Activated naive CD4-positive, alpha-beta T cell treated with anti-CD3 and anti-CD28 coated beads, Interleukin-2, amount 50 U/mL, for 24 hours (primary cell): ENCODE results near the gene GID4.

Experiments used
- H3K27ac Mint-ChIP-seq: one replicate; pipeline ENCODE4 v1.8.0; 2021; ENCODE audit warnings: mild to moderate bottlenecking, mixed read lengths
- H3K27me3 Mint-ChIP-seq: one replicate; pipeline ENCODE4 v1.8.0; 2021; ENCODE audit warnings: mixed read lengths
- H3K36me3 Mint-ChIP-seq: one replicate; pipeline ENCODE4 v1.8.0; 2021; ENCODE audit warnings: mixed read lengths
- H3K4me1 Mint-ChIP-seq: one replicate; pipeline ENCODE4 v1.8.0; 2021; ENCODE audit warnings: mixed read lengths
- H3K4me3 Mint-ChIP-seq: one replicate; pipeline ENCODE4 v1.8.0; 2021; ENCODE audit warnings: mild to moderate bottlenecking, mixed read lengths
- H3K9me3 Mint-ChIP-seq: one replicate; pipeline ENCODE4 v1.8.0; 2021; ENCODE audit warnings: mixed read lengths

GID4 gene

DNA sequence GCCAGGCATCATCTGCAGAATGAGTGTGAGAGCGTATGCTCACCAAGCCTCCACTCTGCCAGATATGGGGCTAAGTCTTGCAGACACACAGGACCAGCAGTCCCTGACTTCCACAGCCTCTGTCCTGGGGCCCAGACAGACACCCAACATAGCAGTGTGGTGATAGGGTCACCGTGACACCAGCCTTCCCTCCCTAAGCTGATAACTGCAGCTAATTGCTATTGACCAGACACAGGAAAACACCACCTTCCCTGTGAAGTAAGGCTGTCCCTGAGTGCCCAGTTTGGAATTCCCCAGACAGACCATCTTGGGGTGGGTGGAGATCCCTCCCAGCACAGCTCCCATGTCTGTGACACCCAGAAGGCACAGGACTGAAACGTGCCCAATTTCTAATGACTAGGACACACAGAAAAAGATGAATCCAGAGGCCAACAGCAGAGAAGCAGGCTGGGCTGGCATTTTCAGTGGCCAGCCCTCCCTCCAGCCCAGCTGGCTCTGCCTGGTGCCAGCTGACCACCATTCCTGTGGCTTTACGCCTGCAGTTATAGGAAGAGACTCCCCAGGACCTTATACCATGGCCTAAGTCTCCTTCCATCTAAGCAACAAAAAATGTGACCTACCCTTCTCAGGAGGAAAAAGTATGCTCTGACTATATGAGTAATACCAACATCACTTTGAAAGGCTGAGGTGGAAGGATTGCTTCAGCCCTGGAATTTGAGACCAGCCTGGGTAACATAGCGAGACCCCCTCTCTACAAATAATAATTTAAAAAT, 30.5 kb upstream of the GID4 start:
- H3K9me3 Mint-ChIP-seq, result no peaks in the 10 kb centered on the region
- H3K36me3 Mint-ChIP-seq, result peaks cover 5% of the 10 kb centered on the region
- H3K27ac Mint-ChIP-seq, result no peak overlapping the region
- no peaks in the 10 kb centered on the region for H3K27me3 Mint-ChIP-seq
- no peak overlapping the region for H3K4me3 Mint-ChIP-seq
- H3K4me1 Mint-ChIP-seq, result no peaks in the 10 kb centered on the region

DNA sequence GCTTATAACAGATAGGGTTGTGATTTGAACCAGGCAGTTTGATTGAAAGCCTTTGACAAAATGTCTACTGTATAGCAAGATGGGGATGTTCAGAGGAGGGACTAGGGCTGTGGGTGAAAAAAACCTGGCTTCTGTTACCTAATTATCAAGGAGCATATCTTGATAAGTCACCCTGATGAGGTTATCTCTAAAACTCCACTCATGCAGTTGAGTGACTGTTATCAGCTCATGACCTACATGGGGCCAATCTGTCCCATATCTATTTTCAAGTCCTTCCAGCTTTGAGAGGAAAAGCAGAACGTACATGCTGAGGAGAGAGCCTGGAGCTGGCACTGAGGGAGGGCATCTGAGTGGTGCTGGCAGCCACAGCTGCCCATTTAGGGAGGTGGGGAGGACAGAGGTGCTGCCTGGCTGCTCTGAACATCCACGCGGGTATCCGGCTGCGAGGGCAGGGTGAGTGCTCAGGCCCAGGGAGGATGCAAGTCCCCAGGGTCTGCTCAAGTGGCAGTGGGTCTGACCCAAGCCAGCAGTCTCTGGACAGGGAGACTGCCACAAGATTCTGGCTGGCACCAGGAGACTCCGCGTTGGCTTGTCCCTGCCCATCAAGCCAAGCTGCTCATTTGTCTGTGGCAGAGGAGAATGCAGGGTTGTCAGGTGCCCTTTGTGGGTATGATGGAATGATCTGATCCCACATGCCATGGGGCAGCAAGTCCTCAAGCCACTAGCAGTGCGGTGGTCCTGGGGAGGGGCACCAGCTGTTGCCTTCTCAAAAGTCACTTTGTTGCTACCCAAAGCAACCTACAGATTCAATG, 29.4 kb upstream of the GID4 start:
- H3K27me3 Mint-ChIP-seq, result no peaks in the 10 kb centered on the region

GRCh38 chr17:18011286-18011685, 27.9 kb upstream of the GID4 start:
- H3K9me3 Mint-ChIP-seq, result no peaks in the 10 kb centered on the region
- no peak overlapping the region for H3K27ac Mint-ChIP-seq
- no peaks in the 10 kb centered on the region for H3K4me1 Mint-ChIP-seq
- no peaks in the 10 kb centered on the region for H3K27me3 Mint-ChIP-seq
- H3K36me3 Mint-ChIP-seq, result peaks cover 5% of the 10 kb centered on the region
- H3K4me3 Mint-ChIP-seq, result no peak overlapping the region

More for the DNA sequence above, 29.4 kb upstream of the GID4 start:
- Mint-ChIP-seq H3K4me1 (no peaks in the 10 kb centered on the region), H3K36me3 (peaks cover 5% of the 10 kb centered on the region), H3K9me3 (no peaks in the 10 kb centered on the region), H3K27ac (no peak overlapping the region), H3K4me3 (no peak overlapping the region)

DNA sequence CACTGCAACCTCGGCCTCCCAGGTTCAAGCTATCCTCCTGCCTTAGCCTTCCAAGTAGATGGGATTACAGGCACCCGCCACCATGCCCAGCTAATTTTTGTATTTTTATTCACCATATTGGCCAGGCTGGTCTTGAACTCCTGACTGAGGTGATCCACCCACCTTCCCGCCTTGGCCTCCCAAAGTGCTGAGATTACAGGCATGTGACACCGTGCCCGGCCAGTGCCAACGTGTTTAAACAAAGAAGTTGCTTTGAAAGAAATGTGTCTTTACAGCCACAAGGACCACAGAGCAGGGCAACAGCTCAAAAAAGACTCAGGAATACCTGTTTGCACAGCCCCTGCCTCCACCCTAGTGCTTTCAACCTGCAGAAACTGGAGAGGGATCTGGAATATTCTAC, 25.2 kb upstream of the GID4 start:
- Mint-ChIP-seq H3K36me3 (peaks cover 7% of the 10 kb centered on the region), H3K9me3 (no peaks in the 10 kb centered on the region), H3K4me3 (no peak overlapping the region)

DNA sequence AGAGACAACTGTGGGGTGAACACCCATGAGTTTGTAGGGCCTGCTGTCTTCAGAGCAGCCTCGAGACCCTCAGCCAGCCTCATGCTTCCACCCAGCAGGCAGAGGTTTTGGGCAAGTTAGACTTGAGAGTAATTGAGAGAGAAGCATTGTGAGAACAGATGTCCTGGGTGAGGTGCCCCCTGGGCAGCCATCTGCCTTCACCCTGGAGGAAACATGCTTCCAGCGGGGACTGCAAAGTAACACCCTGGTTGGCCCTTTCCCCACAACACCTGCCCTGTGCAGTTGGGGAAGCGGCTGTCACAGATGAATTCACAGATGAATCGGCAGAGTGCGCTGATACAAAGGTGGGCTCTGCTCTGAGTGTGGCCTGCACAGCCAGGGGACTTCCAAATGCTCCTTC, 23.6 kb upstream of the GID4 start:
- no peak overlapping the region for H3K4me3 Mint-ChIP-seq
- no peaks in the 10 kb centered on the region for H3K9me3 Mint-ChIP-seq
- H3K36me3 Mint-ChIP-seq, result peaks cover 11% of the 10 kb centered on the region
- no peaks in the 10 kb centered on the region for H3K27me3 Mint-ChIP-seq
- no peak overlapping the region for H3K27ac Mint-ChIP-seq
- H3K4me1 Mint-ChIP-seq, result no peaks in the 10 kb centered on the region

More for the DNA sequence above, 25.2 kb upstream of the GID4 start:
- Mint-ChIP-seq H3K27me3 (no peaks in the 10 kb centered on the region), H3K27ac (no peak overlapping the region), H3K4me1 (no peaks in the 10 kb centered on the region)

GRCh38 chr17:18016426-18016825, 22.8 kb upstream of the GID4 start:
- no peak overlapping the region for H3K27ac Mint-ChIP-seq
- no peaks in the 10 kb centered on the region for H3K9me3 Mint-ChIP-seq
- no peaks in the 10 kb centered on the region for H3K4me1 Mint-ChIP-seq
- no peaks in the 10 kb centered on the region for H3K27me3 Mint-ChIP-seq
- H3K36me3 Mint-ChIP-seq, result peaks cover 11% of the 10 kb centered on the region
- no peak overlapping the region for H3K4me3 Mint-ChIP-seq

GRCh38 chr17:18017958-18018357, 21.2 kb upstream of the GID4 start:
- H3K9me3 Mint-ChIP-seq, result no peaks in the 10 kb centered on the region
- H3K36me3 Mint-ChIP-seq, result peaks cover 8% of the 10 kb centered on the region
- no peaks in the 10 kb centered on the region for H3K27me3 Mint-ChIP-seq
- H3K4me3 Mint-ChIP-seq, result no peak overlapping the region
- no peaks in the 10 kb centered on the region for H3K4me1 Mint-ChIP-seq
- no peak overlapping the region for H3K27ac Mint-ChIP-seq

DNA sequence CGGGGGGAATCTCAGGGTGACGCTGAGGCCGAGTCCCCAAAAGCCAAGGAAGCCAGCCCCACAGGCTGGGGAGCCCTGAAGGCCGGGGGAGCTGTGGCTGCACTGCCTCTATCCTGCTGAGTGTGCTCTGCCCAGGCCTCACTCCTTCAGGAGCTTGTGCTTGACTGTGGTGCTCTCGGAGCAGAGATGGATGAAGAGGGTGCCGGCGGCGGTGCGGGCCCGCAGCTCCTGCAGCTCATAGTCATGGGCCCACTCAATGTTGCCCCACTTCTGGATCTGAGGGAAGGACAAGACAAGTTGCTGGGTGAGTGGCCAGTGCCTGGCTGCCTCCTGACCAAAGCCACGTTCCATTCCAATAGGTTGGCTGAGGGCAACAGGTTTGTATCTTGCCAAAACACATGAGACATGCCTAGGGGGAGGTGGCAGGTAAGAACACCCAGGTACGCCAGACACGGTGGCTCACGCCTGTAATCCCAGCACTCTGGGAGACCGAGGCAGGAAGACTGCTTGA, 20.7 kb upstream of the GID4 start:
- peaks cover 6% of the 10 kb centered on the region for H3K36me3 Mint-ChIP-seq
- H3K4me3 Mint-ChIP-seq, result no peak overlapping the region
- no peaks in the 10 kb centered on the region for H3K9me3 Mint-ChIP-seq
- no peaks in the 10 kb centered on the region for H3K27me3 Mint-ChIP-seq
- no peaks in the 10 kb centered on the region for H3K4me1 Mint-ChIP-seq
- no peak overlapping the region for H3K27ac Mint-ChIP-seq

DNA sequence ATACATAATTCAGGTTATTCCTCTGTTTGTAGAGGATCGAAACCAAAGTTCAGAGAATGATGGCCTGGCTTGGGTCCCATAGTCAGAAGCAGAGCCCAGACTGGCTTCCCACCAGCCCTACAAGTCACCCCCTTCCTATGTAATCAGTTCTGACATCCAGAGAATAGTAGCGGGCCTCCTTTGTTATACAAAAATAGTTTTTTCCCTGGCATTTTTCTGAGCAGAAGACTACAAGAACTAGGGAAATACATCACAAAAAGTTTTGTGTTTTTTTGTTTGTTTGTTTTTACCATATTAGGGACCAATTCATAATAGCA, 19.4 kb upstream of the GID4 start:
- peaks cover 6% of the 10 kb centered on the region for H3K36me3 Mint-ChIP-seq
- no peak overlapping the region for H3K27ac Mint-ChIP-seq
- no peaks in the 10 kb centered on the region for H3K27me3 Mint-ChIP-seq
- no peaks in the 10 kb centered on the region for H3K4me1 Mint-ChIP-seq
- no peaks in the 10 kb centered on the region for H3K9me3 Mint-ChIP-seq
- no peak overlapping the region for H3K4me3 Mint-ChIP-seq

DNA sequence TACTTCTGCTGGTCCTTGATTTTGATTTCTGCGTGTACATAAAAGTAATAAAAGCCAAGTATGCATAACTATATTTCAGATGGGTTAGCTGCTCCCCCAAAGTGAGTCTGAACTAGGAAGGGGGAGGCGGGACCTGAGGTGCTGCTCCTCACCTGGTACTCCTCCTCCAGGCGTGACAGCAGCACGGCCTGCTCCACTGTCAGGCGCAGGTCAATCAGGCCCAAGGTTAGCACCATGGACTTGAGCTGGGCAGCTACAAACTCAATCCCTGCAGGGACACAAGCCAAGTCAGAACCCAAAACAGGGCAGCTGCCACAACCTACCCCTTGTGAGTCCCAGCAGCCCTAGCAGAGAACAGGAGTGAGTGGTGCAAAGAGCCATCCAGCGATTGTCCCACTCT, 18.2 kb upstream of the GID4 start:
- H3K4me3 Mint-ChIP-seq, result no peak overlapping the region
- H3K36me3 Mint-ChIP-seq, result peaks cover 6% of the 10 kb centered on the region
- H3K4me1 Mint-ChIP-seq, result peaks cover 5% of the 10 kb centered on the region
- H3K27ac Mint-ChIP-seq, result no peak overlapping the region
- no peaks in the 10 kb centered on the region for H3K9me3 Mint-ChIP-seq
- no peaks in the 10 kb centered on the region for H3K27me3 Mint-ChIP-seq

GRCh38 chr17:18021372-18021771, 17.8 kb upstream of the GID4 start:
- Mint-ChIP-seq H3K9me3 (no peaks in the 10 kb centered on the region), H3K27me3 (no peaks in the 10 kb centered on the region), H3K4me3 (no peak overlapping the region), H3K27ac (no peak overlapping the region), H3K36me3 (peaks cover 6% of the 10 kb centered on the region), H3K4me1 (peaks cover 5% of the 10 kb centered on the region)

DNA sequence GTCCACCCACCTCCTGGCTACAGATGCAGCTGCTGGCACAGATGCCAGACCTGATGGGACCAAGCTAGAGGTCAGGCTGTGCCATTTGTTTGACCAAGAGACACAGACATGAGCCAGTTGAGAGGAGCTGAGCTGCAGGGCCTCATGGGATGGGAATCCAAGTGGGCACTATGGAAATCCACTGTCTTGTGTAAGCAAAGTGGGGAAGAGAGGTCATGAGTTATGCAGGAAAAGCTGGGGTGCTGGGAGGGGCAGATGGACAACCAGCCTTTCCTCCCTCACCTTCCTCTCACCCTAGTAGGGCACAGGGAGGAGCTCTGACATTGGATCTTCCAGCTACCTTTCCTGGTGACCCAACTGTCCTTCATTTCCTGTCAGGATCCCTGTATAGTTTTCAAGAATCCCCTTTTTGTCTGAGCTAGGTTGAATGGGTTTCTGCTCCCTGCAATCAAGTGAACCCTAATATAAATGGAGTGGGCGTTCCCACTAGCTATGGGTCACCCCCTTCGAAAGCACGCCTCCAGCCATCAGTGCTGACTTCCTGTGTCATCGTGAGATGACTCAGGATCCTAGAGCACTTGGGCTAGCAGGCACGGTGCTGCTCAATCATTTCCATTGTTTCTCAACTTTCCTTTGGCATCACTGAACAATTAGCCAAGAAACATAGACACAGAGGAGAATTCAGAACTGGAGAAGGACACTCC, 13.8 kb upstream of the GID4 start:
- Mint-ChIP-seq H3K9me3 (no peaks in the 10 kb centered on the region), H3K4me3 (no peak overlapping the region), H3K27me3 (no peaks in the 10 kb centered on the region), H3K4me1 (peaks cover 5% of the 10 kb centered on the region), H3K27ac (no peak overlapping the region), H3K36me3 (peaks cover 2% of the 10 kb centered on the region)

DNA sequence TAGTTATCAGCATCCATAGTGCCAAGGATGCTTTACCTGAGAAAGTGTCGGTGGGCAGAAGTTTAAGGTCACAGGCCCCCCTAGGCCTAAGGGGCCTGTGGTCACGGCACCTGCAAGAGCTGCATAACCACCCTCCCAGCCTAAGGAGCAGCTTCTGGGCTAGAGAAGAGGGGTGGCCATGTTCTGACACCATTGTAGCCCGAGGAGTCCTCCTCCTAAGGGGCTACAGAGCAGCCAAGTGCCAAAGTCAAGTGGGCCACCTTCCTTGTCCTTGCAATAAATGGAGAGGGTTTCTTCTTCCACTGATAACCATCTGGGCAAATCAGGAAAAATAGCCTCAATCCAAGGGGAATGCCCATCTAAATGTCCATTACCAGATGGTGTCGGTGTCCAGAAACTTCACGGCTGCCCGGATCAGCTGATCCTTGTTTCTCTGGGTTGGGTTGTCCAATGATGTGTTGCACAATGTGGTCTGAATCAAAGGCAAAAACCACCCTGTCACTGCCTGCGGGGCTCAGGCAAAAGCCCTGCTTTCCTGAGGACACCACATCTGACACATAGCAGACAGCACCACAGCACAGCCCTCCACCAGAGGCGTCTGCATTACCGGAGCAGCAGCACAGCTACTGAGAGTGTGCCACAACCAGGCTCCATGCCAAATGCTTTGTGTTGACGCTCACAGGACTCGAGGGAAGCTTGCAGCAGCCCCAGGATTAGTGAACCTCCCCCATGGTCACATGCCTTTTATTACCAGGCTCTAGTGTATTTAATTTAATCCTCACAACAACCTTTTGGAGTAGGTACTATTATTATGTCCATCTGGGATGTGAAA, 13.0 kb upstream of the GID4 start:
- no peaks in the 10 kb centered on the region for H3K27me3 Mint-ChIP-seq
- peaks cover 2% of the 10 kb centered on the region for H3K36me3 Mint-ChIP-seq
- no peak overlapping the region for H3K4me3 Mint-ChIP-seq
- H3K27ac Mint-ChIP-seq, result no peak overlapping the region
- H3K9me3 Mint-ChIP-seq, result no peaks in the 10 kb centered on the region
- H3K4me1 Mint-ChIP-seq, result peaks cover 5% of the 10 kb centered on the region

GRCh38 chr17:18027280-18027679, 11.9 kb upstream of the GID4 start:
- Mint-ChIP-seq H3K4me3 (no peak overlapping the region), H3K36me3 (peaks cover 2% of the 10 kb centered on the region), H3K9me3 (no peaks in the 10 kb centered on the region), H3K4me1 (peaks cover 5% of the 10 kb centered on the region), H3K27ac (no peak overlapping the region), H3K27me3 (no peaks in the 10 kb centered on the region)
